Endothelial cell (in vitro differentiated cells): ENCODE results near the gene TMED10. TPM values are rescaled to one million over a fixed set of nuclear protein-coding genes. Genes with fewer than 3 reads are reported as not detected.

Source experiments
- DNase-seq: peaks from one replicate; pipeline ENCODE4 v3.0.0; 2021; ENCODE audit warnings: low spot score
- H3K27ac Mint-ChIP-seq: one replicate; pipeline ENCODE4 v1.8.0; 2021; ENCODE audit warnings: mixed read lengths, inconsistent platforms; ENCODE audit not compliant: unreplicated experiment
- H3K27me3 Mint-ChIP-seq: one replicate; pipeline ENCODE4 v1.8.0; 2021; ENCODE audit warnings: mild to moderate bottlenecking, moderate library complexity, mixed read lengths, inconsistent platforms; ENCODE audit not compliant: unreplicated experiment
- H3K36me3 Mint-ChIP-seq: one replicate; pipeline ENCODE4 v1.8.0; 2021; ENCODE audit warnings: mild to moderate bottlenecking, low read depth, mixed read lengths, inconsistent platforms; ENCODE audit not compliant: unreplicated experiment
- H3K4me1 Mint-ChIP-seq: one replicate; pipeline ENCODE4 v1.8.0; 2021; ENCODE audit warnings: mild to moderate bottlenecking, mixed read lengths, inconsistent platforms; ENCODE audit not compliant: unreplicated experiment
- H3K4me3 Mint-ChIP-seq: one replicate; pipeline ENCODE4 v1.8.0; 2021; ENCODE audit warnings: mild to moderate bottlenecking, mixed read lengths, inconsistent platforms; ENCODE audit not compliant: unreplicated experiment
- H3K9me3 Mint-ChIP-seq: one replicate; pipeline ENCODE4 v1.8.0; 2021; ENCODE audit warnings: mixed read lengths, inconsistent platforms; ENCODE audit not compliant: unreplicated experiment
- total RNA-seq: library from RNA; stranded (reverse); fragmentation: NEBNext Ultra II Directional; extraction: Animal tissue kit (Norgen Biotek cat#: 25700); gene quantifications from one replicate; pipeline ENCODE4 v1.2.1, GENCODE V29; 2021; ENCODE audit not compliant: unreplicated experiment
- TF ChIP-seq, protein P1 (sequence below): fragments of 200-600 bp; sonication (generic); IDR thresholded peaks from one replicate; pipeline ENCODE4 v1.5.0; 2021; ENCODE audit warnings: antibody characterized with exemption; ENCODE audit not compliant: unreplicated experiment

The TMED10 gene
- total RNA-seq, 1 donor from 2014 or later: 312 TPM

DNA sequence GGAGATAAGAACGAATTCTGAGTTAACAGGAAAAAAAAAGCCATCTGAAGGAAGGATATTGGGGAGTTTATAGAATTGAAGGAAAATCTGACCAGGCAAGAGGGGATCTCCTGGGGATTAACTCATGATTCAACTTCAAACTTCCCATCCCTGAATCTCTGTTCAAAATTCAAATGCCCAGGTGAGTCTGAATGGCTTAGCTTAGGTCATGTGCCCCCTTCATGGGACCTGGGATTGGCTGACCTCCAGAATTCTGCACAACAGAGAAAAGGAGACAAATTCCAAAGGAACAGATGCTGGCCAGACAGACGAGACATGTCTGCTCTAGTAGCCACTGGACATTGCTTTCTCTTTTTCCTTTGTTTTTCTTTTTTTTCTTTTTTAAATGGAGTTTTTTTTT is 26.2 kb upstream of the TMED10 start:
- no peak overlapping the region for H3K27ac Mint-ChIP-seq
- H3K27me3 Mint-ChIP-seq: peaks cover 6% of the 10 kb centered on the region
- TF ChIP-seq, protein P1, sequence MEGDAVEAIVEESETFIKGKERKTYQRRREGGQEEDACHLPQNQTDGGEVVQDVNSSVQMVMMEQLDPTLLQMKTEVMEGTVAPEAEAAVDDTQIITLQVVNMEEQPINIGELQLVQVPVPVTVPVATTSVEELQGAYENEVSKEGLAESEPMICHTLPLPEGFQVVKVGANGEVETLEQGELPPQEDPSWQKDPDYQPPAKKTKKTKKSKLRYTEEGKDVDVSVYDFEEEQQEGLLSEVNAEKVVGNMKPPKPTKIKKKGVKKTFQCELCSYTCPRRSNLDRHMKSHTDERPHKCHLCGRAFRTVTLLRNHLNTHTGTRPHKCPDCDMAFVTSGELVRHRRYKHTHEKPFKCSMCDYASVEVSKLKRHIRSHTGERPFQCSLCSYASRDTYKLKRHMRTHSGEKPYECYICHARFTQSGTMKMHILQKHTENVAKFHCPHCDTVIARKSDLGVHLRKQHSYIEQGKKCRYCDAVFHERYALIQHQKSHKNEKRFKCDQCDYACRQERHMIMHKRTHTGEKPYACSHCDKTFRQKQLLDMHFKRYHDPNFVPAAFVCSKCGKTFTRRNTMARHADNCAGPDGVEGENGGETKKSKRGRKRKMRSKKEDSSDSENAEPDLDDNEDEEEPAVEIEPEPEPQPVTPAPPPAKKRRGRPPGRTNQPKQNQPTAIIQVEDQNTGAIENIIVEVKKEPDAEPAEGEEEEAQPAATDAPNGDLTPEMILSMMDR: no peak
- H3K9me3 Mint-ChIP-seq: no peaks in the 10 kb centered on the region
- H3K36me3 Mint-ChIP-seq: no peaks in the 10 kb centered on the region
- H3K4me3 Mint-ChIP-seq: no peak overlapping the region
- H3K4me1 Mint-ChIP-seq: peaks cover 25% of the 10 kb centered on the region
- no peak for DNase-seq

DNA sequence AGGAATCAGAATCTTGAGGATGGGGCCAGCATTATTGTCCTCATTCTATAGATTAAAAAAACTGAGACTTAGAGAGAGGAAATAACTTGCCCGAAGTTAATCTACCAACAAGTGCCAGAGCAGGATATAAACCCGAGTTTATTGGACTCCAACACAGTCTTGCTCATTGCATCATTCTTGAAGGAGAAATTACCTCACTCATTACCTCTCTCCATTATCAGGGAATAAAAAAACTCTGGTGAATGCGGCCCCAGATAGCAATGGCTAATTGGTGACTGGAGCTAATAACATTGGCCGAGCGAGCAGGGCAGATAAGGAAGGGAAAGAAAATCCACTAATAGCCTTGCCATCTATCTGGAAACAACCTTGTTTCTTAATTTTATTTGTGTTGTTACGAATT is 24.7 kb upstream of the TMED10 start:
- TF ChIP-seq, protein P1: no peak
- DNase-seq: no peak
- no peak overlapping the region for H3K4me3 Mint-ChIP-seq
- no peaks in the 10 kb centered on the region for H3K36me3 Mint-ChIP-seq
- no peak overlapping the region for H3K27ac Mint-ChIP-seq
- no peaks in the 10 kb centered on the region for H3K9me3 Mint-ChIP-seq
- H3K4me1 Mint-ChIP-seq: peaks cover 28% of the 10 kb centered on the region
- peaks cover 3% of the 10 kb centered on the region for H3K27me3 Mint-ChIP-seq

DNA sequence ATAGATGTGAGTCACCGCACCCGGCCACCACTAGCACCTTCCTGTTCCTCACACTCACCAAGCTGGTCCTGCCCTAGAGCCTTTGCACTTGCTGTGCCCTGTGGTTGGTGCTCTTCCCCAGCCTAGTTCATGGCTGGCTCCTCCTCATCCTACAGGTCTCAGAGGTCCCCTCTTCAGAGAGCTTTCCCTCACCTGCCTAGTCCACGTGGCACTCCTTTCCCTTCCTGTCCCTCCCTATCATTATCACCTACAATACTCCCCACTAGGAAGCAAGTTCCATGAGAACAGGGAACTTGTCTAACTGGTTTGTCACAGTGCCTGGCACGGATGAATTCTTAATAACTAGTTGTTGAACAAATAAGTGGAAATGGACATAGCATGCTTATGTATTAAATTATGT is 24.0 kb upstream of the TMED10 start:
- Mint-ChIP-seq H3K27ac (no peak overlapping the region), H3K36me3 (no peaks in the 10 kb centered on the region), H3K27me3 (peaks cover 3% of the 10 kb centered on the region), H3K4me1 (peaks cover 26% of the 10 kb centered on the region), H3K9me3 (no peaks in the 10 kb centered on the region), H3K4me3 (no peak overlapping the region)
- no peak for DNase-seq
- TF ChIP-seq, protein P1: no peak

DNA sequence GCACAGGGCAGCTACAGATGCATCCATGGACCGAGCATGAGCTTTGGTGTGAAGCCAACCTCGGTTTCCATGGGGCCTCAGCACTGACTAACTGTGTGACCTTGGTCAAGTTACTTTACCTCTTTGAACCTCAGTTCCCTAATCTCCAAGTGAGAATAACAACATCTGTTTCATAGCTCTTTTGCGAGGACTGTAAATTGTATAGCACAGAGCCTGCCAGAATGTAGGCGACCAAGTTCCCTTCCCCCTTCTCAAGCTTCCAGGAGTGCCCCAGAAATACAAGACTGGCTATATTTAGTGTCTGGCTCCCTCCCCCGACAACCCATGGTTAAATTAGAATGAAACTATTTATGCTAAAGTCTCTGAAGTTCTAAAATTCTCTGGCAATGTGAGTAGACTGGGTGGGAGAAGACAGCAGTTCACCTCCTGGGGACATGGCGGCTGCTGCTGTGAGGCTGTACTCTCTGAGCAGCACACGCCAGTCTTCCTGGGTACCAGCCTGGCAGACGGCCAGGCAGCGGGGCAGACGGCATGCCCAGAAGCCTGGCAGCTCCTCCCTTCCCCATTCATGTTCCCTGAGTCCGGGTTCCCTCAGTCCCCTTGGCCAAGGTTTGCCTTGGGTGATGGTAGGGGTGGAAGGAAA is 22.0 kb upstream of the TMED10 start:
- Mint-ChIP-seq H3K27ac (no peak overlapping the region), H3K4me3 (no peak overlapping the region), H3K4me1 (peaks cover 25% of the 10 kb centered on the region), H3K36me3 (no peaks in the 10 kb centered on the region), H3K9me3 (no peaks in the 10 kb centered on the region), H3K27me3 (peaks cover 4% of the 10 kb centered on the region)
- no peak for DNase-seq
- TF ChIP-seq, protein P1: no peak

DNA sequence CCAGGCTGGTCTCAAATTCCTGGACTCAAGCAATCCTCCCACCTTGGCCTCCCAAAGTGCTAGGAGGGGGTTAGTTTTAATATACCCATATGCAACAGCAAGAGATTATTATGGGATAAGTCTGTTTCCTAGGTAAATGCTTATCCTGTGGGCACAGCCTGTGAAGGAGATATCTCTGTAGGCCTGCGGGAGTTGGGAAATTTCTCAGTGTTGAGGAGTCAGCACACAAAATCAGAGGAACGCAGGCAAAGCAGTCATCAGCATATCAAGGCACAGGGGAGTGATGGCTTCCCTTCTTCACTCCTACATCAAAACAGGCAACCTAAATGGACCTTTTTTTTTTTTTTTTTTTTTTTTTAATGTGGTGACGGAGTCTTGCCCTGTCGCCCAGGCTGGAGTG is 20.9 kb upstream of the TMED10 start:
- H3K9me3 Mint-ChIP-seq: no peaks in the 10 kb centered on the region
- H3K27ac Mint-ChIP-seq: no peak overlapping the region
- no peaks in the 10 kb centered on the region for H3K36me3 Mint-ChIP-seq
- no peak overlapping the region for H3K4me3 Mint-ChIP-seq
- DNase-seq: no peak
- peaks cover 21% of the 10 kb centered on the region for H3K4me1 Mint-ChIP-seq
- H3K27me3 Mint-ChIP-seq: peaks cover 4% of the 10 kb centered on the region
- TF ChIP-seq, protein P1: no peak
